Karpas-422 (cell line): ENCODE data around the gene ABCA1. TPM values are rescaled to one million over a fixed set of nuclear protein-coding genes. Genes with fewer than 3 reads are reported as not detected.

Experiments
- DNase-seq: peaks from one replicate; pipeline ENCODE4 v3.0.0-alpha.2; 2015
- H2AFZ ChIP-seq: fragments of 200-600 bp; sonication (generic); 2 replicates; pipeline ENCODE4 v1.6.1; 2014; ENCODE audit warnings: antibody characterized with exemption, low read length, mixed read lengths
- H3K27ac ChIP-seq: fragments of 200-600 bp; sonication (generic); 2 replicates; pipeline ENCODE4 v1.5.1; 2014; ENCODE audit warnings: mild to moderate bottlenecking, low read length, moderate library complexity
- H3K27me3 ChIP-seq: fragments of 200-600 bp; sonication (generic); 2 replicates; pipeline ENCODE4 v1.6.1; 2014; ENCODE audit warnings: low read length, mixed read lengths
- H3K36me3 ChIP-seq: fragments of 200-600 bp; sonication (generic); 2 replicates; pipeline ENCODE4 v1.6.1; 2014; ENCODE audit warnings: low read length, mixed read lengths; ENCODE audit not compliant: insufficient read depth
- H3K4me1 ChIP-seq: fragments of 200-600 bp; sonication (generic); 2 replicates; pipeline ENCODE4 v1.6.1; 2014; ENCODE audit warnings: mild to moderate bottlenecking, low read length, mixed read lengths
- H3K4me2 ChIP-seq: fragments of 200-600 bp; sonication (generic); 2 replicates; pipeline ENCODE4 v1.6.1; 2014; ENCODE audit warnings: low read length, low read depth, mild to moderate bottlenecking; ENCODE audit not compliant: poor library complexity, severe bottlenecking
- H3K4me3 ChIP-seq: fragments of 200-600 bp; sonication (generic); 2 replicates; pipeline ENCODE4 v1.5.1; 2014; ENCODE audit warnings: mild to moderate bottlenecking, antibody characterized with exemption, low read length, mixed read lengths
- H3K79me2 ChIP-seq: fragments of 200-600 bp; sonication (generic); 2 replicates; pipeline ENCODE4 v1.6.1; 2014; ENCODE audit warnings: mild to moderate bottlenecking, low read length, mixed read lengths
- H3K9ac ChIP-seq: fragments of 200-600 bp; sonication (generic); 2 replicates; pipeline ENCODE4 v1.6.0; 2014; ENCODE audit warnings: low read length
- H3K9me2 ChIP-seq: fragments of 200-600 bp; sonication (generic), shearing (Covaris generic); replicated peaks from 2 replicates; pipeline ENCODE4 v1.6.0; 2014; ENCODE audit warnings: mild to moderate bottlenecking, low read length, moderate library complexity; ENCODE audit not compliant: insufficient read depth
- H3K9me3 ChIP-seq: fragments of 300-700, 200-600 bp; sonication (generic); 2 replicates; pipeline ENCODE4 v1.6.1; 2014; ENCODE audit warnings: low read length, mixed read lengths
- H4K20me1 ChIP-seq: fragments of 200-600 bp; sonication (generic); 2 replicates; pipeline ENCODE4 v1.6.1; 2014; ENCODE audit warnings: mild to moderate bottlenecking, antibody characterized with exemption, low read length, low read depth; ENCODE audit not compliant: insufficient read depth
- total RNA-seq: library from RNA; depleted of rRNA; stranded (reverse); fragments of >200 nt; shearing (Covaris generic); gene quantifications from 2 replicates; pipeline ENCODE4 v1.2.3, GENCODE V29; 2014; ENCODE audit warnings: low replicate concordance; rRNA removed

The ABCA1 gene
- total RNA-seq, 1 experiment from 2014 or later = 4.7 TPM

DNA sequence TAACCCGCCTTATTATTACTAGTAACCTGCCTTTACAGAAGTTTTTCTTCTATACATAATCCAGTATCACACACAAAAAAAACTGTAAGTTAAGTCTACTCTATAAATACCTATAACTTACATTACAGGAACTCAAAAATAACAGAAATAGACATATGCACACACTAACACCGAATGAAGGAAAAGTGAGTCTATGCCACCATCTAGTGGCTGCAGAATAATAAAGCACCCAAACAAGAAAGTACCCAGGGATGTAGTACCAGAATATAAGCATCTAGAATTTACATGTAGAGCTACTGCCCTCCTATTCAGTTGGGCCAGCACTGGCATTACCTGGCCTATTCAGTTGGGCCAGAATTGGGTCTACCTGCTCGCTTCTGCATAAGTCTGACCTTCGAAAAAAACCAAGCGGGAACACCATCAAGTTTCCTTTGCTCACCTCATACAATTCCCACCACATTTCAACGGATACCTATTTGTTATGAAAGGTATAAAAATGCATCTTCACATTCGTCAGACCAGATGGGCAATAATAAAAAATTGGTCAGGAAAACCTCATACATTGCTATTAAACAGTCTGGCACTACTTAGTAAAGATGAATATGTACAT lies 184.5 kb downstream of the ABCA1 start:
- Histone ChIP-seq H3K36me3 (no peaks in the 10 kb centered on the region), H3K4me1 (peaks cover 13% of the 10 kb centered on the region), H2AFZ (no peak overlapping the region), H3K9me3 (no peaks in the 10 kb centered on the region), H3K9ac (no peak overlapping the region), H3K79me2 (no peaks in the 10 kb centered on the region; the same call in 1 of the 2 replicates), H3K27ac (no peak overlapping the region), H4K20me1 (no peaks in the 10 kb centered on the region), H3K9me2 (no peaks in the 10 kb centered on the region), H3K27me3 (no peaks in the 10 kb centered on the region), H3K4me2 (no peak overlapping the region), H3K4me3 (no peak overlapping the region)
- peak; percentile 88 for DNase-seq

- H2AFZ ChIP-seq = no peak overlapping the region
- H3K9me3 ChIP-seq = no peaks in the 10 kb centered on the region
- H3K79me2 ChIP-seq = no peaks in the 10 kb centered on the region
- no peak overlapping the region for H3K4me2 ChIP-seq
- H3K4me1 ChIP-seq = no peaks in the 10 kb centered on the region
- H3K9me2 ChIP-seq = no peaks in the 10 kb centered on the region
- H3K9ac ChIP-seq = no peak overlapping the region
- no peaks in the 10 kb centered on the region for H4K20me1 ChIP-seq
- H3K4me3 ChIP-seq = no peak overlapping the region
- H3K27ac ChIP-seq = no peak overlapping the region
- no peaks in the 10 kb centered on the region for H3K36me3 ChIP-seq
- no peaks in the 10 kb centered on the region for H3K27me3 ChIP-seq
- no peak for DNase-seq
Observed at GRCh38 chr9:104740621-104741020, 187.3 kb downstream of the ABCA1 start.

GRCh38 chr9:104738452-104738851 lies 189.5 kb downstream of the ABCA1 start:
- H2AFZ ChIP-seq = no peak overlapping the region
- H3K9me3 ChIP-seq = no peaks in the 10 kb centered on the region
- no peak overlapping the region for H3K27ac ChIP-seq
- H3K4me1 ChIP-seq = peaks cover under 1% of the 10 kb centered on the region; the same call in 1 of the 2 replicates
- no peaks in the 10 kb centered on the region for H3K27me3 ChIP-seq
- H3K9me2 ChIP-seq = no peaks in the 10 kb centered on the region
- H3K9ac ChIP-seq = no peak overlapping the region
- H3K4me2 ChIP-seq = no peak overlapping the region
- H3K4me3 ChIP-seq = no peak overlapping the region
- no peaks in the 10 kb centered on the region for H3K36me3 ChIP-seq
- no peak for DNase-seq
- no peaks in the 10 kb centered on the region for H4K20me1 ChIP-seq
- no peaks in the 10 kb centered on the region for H3K79me2 ChIP-seq

Other genes starting within 250 kb of the ABCA1 start
- gene OR13D1, start 233.6 kb downstream of the ABCA1 start, total RNA-seq = not detected in 2 replicates
- 7.6 and 20.3 TPM in 2 replicates for gene NIPSNAP3A, start 180.5 kb downstream of the ABCA1 start, total RNA-seq
- gene NIPSNAP3B, start 164.0 kb downstream of the ABCA1 start, total RNA-seq = 0.29 and 0.71 TPM in 2 replicates